GM12892 (cell line): ENCODE results near the gene ITPRID2.

Experiments
- POLR2A ChIP-seq: IDR thresholded peaks from 2 replicates; pipeline ENCODE4 v1.6.1; 2011; ENCODE audit warnings: low read depth, low read length, control low read depth
- POLR2AphosphoS5 ChIP-seq: IDR thresholded peaks from 2 replicates; pipeline ENCODE4 v1.6.1; 2011; ENCODE audit warnings: low read depth, low read length, control low read depth

- no peak for TF ChIP-seq POLR2A
- TF ChIP-seq POLR2AphosphoS5 = no peak
These were observed 25.5 kb downstream of the ITPRID2 start for GRCh38 chr2:181916726-181917718.
